ENCODE measurements around the gene BLNK. TPM values are rescaled to one million over a fixed set of nuclear protein-coding genes. Genes with fewer than 3 reads are reported as not detected.

BLNK gene
- total and polyA plus RNA-seq, 9 donors, result 0.65 to 6.0 (median 2.2) TPM

DNA sequence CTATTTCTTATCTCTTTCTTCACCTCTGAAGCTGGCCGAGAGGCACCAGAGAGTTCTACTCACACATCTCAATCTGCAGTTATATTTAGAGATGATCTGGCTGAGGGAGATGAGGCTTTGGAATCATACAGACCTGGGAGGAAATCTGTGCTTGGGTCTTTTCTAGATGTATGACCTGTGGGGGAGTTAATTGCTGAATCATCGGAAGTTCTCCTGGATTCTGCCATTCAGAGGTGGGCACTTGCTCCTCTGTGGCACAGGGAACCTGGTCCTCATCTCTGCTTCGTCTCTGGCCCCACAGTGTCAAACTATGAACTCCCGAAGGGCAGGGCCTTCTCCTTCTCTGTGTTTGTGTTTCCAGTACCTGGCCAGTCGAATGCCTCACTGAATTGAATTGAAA is 52.5 kb downstream of the BLNK start:
- Histone ChIP-seq H3K36me3 (no peaks in the 10 kb centered on the region), H3K9me3 (no peaks in the 10 kb centered on the region), H3K4me3 (no peak overlapping the region), H3K27me3 (no peaks in the 10 kb centered on the region), H3K27ac (no peak overlapping the region), H3K4me1 (ENCODE audit: insufficient read depth) (no peaks in the 10 kb centered on the region)
- intact Hi-C loops (cut with DNase I), result no loop called here
- TF ChIP-seq POLR2A (IDR thresholded peaks at IDR 0.05) (no peak), EP300 (IDR thresholded peaks at IDR 0.05) (no peak)
- TF ChIP-seq, protein P1, sequence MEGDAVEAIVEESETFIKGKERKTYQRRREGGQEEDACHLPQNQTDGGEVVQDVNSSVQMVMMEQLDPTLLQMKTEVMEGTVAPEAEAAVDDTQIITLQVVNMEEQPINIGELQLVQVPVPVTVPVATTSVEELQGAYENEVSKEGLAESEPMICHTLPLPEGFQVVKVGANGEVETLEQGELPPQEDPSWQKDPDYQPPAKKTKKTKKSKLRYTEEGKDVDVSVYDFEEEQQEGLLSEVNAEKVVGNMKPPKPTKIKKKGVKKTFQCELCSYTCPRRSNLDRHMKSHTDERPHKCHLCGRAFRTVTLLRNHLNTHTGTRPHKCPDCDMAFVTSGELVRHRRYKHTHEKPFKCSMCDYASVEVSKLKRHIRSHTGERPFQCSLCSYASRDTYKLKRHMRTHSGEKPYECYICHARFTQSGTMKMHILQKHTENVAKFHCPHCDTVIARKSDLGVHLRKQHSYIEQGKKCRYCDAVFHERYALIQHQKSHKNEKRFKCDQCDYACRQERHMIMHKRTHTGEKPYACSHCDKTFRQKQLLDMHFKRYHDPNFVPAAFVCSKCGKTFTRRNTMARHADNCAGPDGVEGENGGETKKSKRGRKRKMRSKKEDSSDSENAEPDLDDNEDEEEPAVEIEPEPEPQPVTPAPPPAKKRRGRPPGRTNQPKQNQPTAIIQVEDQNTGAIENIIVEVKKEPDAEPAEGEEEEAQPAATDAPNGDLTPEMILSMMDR (IDR thresholded peaks at IDR 0.05), result no peak
- no peak for DNase-seq
- WGBS, 3 donors, result 42 to 53% (median 44%) methylated on average over 5 of the region's 5 CpGs

DNA sequence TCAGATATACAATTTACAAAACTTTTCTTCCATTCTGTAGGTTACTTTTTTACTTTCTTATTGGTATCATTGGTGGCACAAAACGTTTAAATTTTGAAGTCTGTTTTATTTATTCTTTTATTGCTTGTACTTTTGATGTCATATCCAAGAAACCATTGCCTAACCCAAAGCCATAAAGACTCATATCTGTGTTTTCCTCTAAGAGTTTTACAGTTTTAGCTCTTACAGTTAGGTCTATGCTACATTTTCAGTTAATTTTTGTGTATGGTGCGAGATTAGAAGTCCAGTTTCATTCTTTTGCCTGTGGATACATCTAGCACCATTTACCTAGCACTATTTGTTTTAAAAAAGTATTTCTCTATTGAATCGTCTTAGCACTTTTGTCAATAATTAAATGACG is 53.7 kb downstream of the BLNK start:
- no peak for TF ChIP-seq POLR2A (IDR thresholded peaks at IDR 0.05)
- TF ChIP-seq, protein P1 (IDR thresholded peaks at IDR 0.05), result no peak
- TF ChIP-seq EP300 (IDR thresholded peaks at IDR 0.05), result no peak
- intact Hi-C loops (cut with DNase I), result no loop called here
- Histone ChIP-seq H3K36me3 (no peaks in the 10 kb centered on the region), H3K27ac (no peak overlapping the region), H3K4me1 (ENCODE audit: insufficient read depth) (no peaks in the 10 kb centered on the region), H3K27me3 (no peaks in the 10 kb centered on the region), H3K9me3 (no peaks in the 10 kb centered on the region), H3K4me3 (no peak overlapping the region)
- no peak for DNase-seq
- WGBS, 3 donors, result 69 to 77% (median 70%) methylated on average over 4 of the region's 4 CpGs

DNA sequence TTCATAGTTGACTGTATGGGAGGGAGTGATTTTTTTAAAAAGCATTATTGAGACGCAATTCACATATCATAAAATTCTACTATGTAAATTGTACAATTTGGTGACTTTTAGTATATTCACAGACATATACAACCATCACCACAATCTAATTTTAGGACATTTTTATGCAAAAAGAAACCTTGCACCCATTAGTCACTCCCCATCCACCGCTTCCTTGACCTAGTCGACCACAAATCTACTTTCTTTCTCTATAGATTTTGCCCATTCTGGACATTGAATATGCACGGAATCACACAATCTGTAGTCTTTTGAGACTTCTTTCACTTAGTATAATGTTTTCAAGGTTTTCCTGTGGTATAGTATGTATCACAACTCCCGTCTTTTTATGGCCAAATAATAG is 54.6 kb downstream of the BLNK start:
- no peak for DNase-seq
- no peak overlapping the region for H3K4me3 ChIP-seq
- H3K4me1 ChIP-seq (ENCODE audit: insufficient read depth), result no peaks in the 10 kb centered on the region
- TF ChIP-seq POLR2A (IDR thresholded peaks at IDR 0.05), result no peak
- TF ChIP-seq, protein P1 (IDR thresholded peaks at IDR 0.05), result no peak
- no peak for TF ChIP-seq EP300 (IDR thresholded peaks at IDR 0.05)
- no peak overlapping the region for H3K27ac ChIP-seq
- no peaks in the 10 kb centered on the region for H3K36me3 ChIP-seq
- intact Hi-C loops (cut with DNase I), result no loop called here
- no peaks in the 10 kb centered on the region for H3K27me3 ChIP-seq
- H3K9me3 ChIP-seq, result no peaks in the 10 kb centered on the region
- WGBS, 3 donors, result 85 to 89% (median 85%) methylated on average over 5 of the region's 5 CpGs

DNA sequence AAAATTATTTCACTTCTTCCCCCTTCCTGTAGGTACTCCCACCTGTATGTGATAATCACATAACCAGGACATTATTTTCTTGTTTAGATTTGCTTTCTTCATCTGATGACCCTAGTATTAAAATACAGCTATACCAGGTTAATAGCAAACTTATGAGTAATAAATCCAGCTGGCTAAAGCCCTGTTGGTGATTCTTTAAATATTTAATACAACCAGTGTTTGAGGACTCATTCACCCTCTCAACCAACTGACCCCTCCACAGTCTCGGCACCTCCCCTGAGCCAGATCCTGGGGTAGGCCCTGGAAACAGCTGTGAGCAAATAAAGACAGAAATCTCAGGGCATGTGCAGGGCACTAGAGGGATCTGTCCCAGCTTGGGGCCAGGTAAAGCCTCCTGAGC is 58.5 kb downstream of the BLNK start:
- no peaks in the 10 kb centered on the region for H3K9me3 ChIP-seq
- no peak for TF ChIP-seq POLR2A (IDR thresholded peaks at IDR 0.05)
- no peak for TF ChIP-seq EP300 (IDR thresholded peaks at IDR 0.05)
- TF ChIP-seq, protein P1 (IDR thresholded peaks at IDR 0.05), result no peak
- H3K27me3 ChIP-seq, result no peaks in the 10 kb centered on the region
- no peak overlapping the region for H3K27ac ChIP-seq
- no peaks in the 10 kb centered on the region for H3K36me3 ChIP-seq
- DNase-seq, result no peak
- no peaks in the 10 kb centered on the region for H3K4me1 ChIP-seq (ENCODE audit: insufficient read depth)
- intact Hi-C loops (cut with DNase I), result no loop called here
- no peak overlapping the region for H3K4me3 ChIP-seq
- WGBS, 3 donors, result 89 to 100% (median 94%) methylated on average over 1 of the region's 1 CpG

DNA sequence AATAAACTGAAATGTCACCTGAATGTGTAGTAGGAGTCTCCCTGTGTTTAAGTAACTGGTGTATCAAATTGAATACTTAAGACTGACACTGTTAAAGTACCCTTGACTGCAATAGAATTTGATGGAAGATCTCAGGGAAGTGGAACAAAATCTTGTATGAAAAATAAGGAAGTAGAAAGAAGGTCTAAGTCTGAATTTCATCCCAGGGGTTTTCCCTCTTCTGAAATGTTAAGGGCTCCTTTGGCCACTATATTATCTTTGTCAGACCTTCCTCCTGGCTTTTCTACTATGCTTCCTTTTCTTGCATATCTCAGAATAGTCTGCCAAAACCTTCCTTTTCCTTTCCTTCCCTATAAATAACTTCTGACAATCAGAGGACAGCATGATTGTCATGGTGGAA is 59.6 kb downstream of the BLNK start:
- no peaks in the 10 kb centered on the region for H3K36me3 ChIP-seq

More for the DNA sequence above, 59.6 kb downstream of the BLNK start:
- intact Hi-C loops (cut with DNase I), result no loop called here
- TF ChIP-seq EP300 (IDR thresholded peaks at IDR 0.05) (no peak), POLR2A (IDR thresholded peaks at IDR 0.05) (no peak)
- TF ChIP-seq, protein P1 (IDR thresholded peaks at IDR 0.05), result no peak
- Histone ChIP-seq H3K4me1 (ENCODE audit: insufficient read depth) (no peaks in the 10 kb centered on the region), H3K9me3 (no peaks in the 10 kb centered on the region), H3K27ac (no peak overlapping the region), H3K27me3 (no peaks in the 10 kb centered on the region), H3K4me3 (no peak overlapping the region)
- no peak for DNase-seq
